GM23338 (cell line): ENCODE measurements around the gene CUX1. TPM values are rescaled to one million over a fixed set of nuclear protein-coding genes. Genes with fewer than 3 reads are reported as not detected.

ENCODE experiments used
- ATAC-seq: fragments of 200-7000 bp; cut with Tn5 transposase; 3 replicates; pipeline ENCODE4 v1.9.1; 2020
- DNase-seq: peaks from one replicate; pipeline ENCODE4 v3.0.0-alpha.2; 2015; ENCODE audit warnings: low spot score
- H2AFZ ChIP-seq: fragments of 200-600 bp; sonication (generic); 2 replicates; pipeline ENCODE4 v1.8.0; 2016; ENCODE audit warnings: antibody characterized with exemption, mild to moderate bottlenecking, moderate library complexity
- H3F3A ChIP-seq: fragments of 200-600 bp; sonication (generic); replicated peaks from 2 replicates; pipeline ENCODE4 v1.8.0; 2017; ENCODE audit warnings: antibody characterized with exemption, mixed run types, low read depth
- H3K27ac ChIP-seq: fragments of 200-600 bp; sonication (generic); 2 replicates; pipeline ENCODE4 v1.6.1; 2016; ENCODE audit warnings: low read depth
- H3K27me3 ChIP-seq: fragments of 200-600 bp; sonication (generic); 2 replicates; pipeline ENCODE4 v1.8.0; 2016; ENCODE audit warnings: mild to moderate bottlenecking, mixed run types, moderate library complexity; ENCODE audit not compliant: insufficient read depth
- H3K36me3 ChIP-seq: fragments of 200-600 bp; sonication (generic); 2 replicates; pipeline ENCODE4 v1.8.0; 2016; ENCODE audit warnings: mild to moderate bottlenecking; ENCODE audit not compliant: insufficient read depth
- H3K4me1 ChIP-seq: fragments of 200-600 bp; sonication (generic); 2 replicates; pipeline ENCODE4 v1.8.0; 2016; ENCODE audit warnings: mild to moderate bottlenecking, moderate library complexity; ENCODE audit not compliant: insufficient read depth
- H3K4me2 ChIP-seq: fragments of 200-600 bp; sonication (generic); 2 replicates; pipeline ENCODE4 v1.7.1; 2017; ENCODE audit warnings: mixed run types
- H3K4me3 ChIP-seq: fragments of 200-600 bp; sonication (generic); 2 replicates; pipeline ENCODE4 v1.6.1; 2016; ENCODE audit warnings: mixed run types
- H3K79me2 ChIP-seq: fragments of 200-600 bp; sonication (generic); replicated peaks from 2 replicates; pipeline ENCODE4 v1.8.0; 2017; ENCODE audit warnings: mild to moderate bottlenecking; ENCODE audit not compliant: insufficient read depth
- H3K9me2 ChIP-seq: fragments of 200-600 bp; sonication (generic); 2 replicates; pipeline ENCODE4 v1.8.0; 2017; ENCODE audit not compliant: insufficient read depth
- H4K20me1 ChIP-seq: fragments of 200-600 bp; sonication (generic); replicated peaks from 2 replicates; pipeline ENCODE4 v1.8.0; 2017; ENCODE audit warnings: mild to moderate bottlenecking; ENCODE audit not compliant: insufficient read depth
- H3K27ac Mint-ChIP-seq: 2 replicates; pipeline ENCODE4 v1.8.0; 2020; ENCODE audit warnings: inconsistent platforms, mild to moderate bottlenecking, moderate library complexity, mixed read lengths
- H3K27me3 Mint-ChIP-seq: 3 replicates; pipeline ENCODE4 v1.8.0; 2022; ENCODE audit warnings: low read depth, mild to moderate bottlenecking, moderate library complexity, mixed read lengths, inconsistent platforms; ENCODE audit not compliant: insufficient read depth, poor library complexity
- H3K36me3 Mint-ChIP-seq: 3 replicates; pipeline ENCODE4 v1.8.0; 2021; ENCODE audit warnings: low read depth, mild to moderate bottlenecking, inconsistent platforms, moderate library complexity, mixed read lengths
- H3K4me1 Mint-ChIP-seq: 3 replicates; pipeline ENCODE4 v1.8.0; 2020; ENCODE audit warnings: mild to moderate bottlenecking, inconsistent platforms, mixed read lengths
- H3K4me3 Mint-ChIP-seq: 3 replicates; pipeline ENCODE4 v1.8.0; 2021; ENCODE audit warnings: moderate library complexity, mild to moderate bottlenecking, inconsistent platforms, mixed read lengths
- H3K9me3 Mint-ChIP-seq: 3 replicates; pipeline ENCODE4 v1.8.0; 2020; ENCODE audit warnings: moderate library complexity, mild to moderate bottlenecking, inconsistent platforms, mixed read lengths
- CREB1 ChIP-seq: fragments of 250-450 bp; sonication (Bioruptor Pico); IDR thresholded peaks from 2 replicates; pipeline ENCODE4 v1.5.0; 2020; ENCODE audit warnings: low read depth, mild to moderate bottlenecking, moderate library complexity
- EZH2 ChIP-seq: fragments of 200-600 bp; sonication (generic); IDR thresholded peaks from one replicate; pipeline ENCODE4 v1.8.0; 2017; ENCODE audit warnings: antibody characterized with exemption, mild to moderate bottlenecking, low read depth; ENCODE audit not compliant: unreplicated experiment
- EZH2phosphoT487 ChIP-seq: fragments of 200-600 bp; sonication (generic); IDR thresholded peaks from one replicate; pipeline ENCODE4 v1.8.1; 2018; ENCODE audit warnings: antibody characterized with exemption; ENCODE audit not compliant: unreplicated experiment
- JUNB ChIP-seq: IDR thresholded peaks from one replicate; pipeline ENCODE4 v1.6.1; 2016; ENCODE audit warnings: antibody characterized with exemption; ENCODE audit not compliant: unreplicated experiment
- NANOG ChIP-seq: IDR thresholded peaks from 2 replicates; pipeline ENCODE4 v1.6.1; 2016; ENCODE audit warnings: antibody characterized with exemption, borderline replicate concordance
- POLR2AphosphoS5 ChIP-seq: IDR thresholded peaks from 2 replicates; pipeline ENCODE4 v1.6.1; 2016; ENCODE audit warnings: antibody characterized with exemption, low read depth
- STAT1 ChIP-seq: IDR thresholded peaks from one replicate; pipeline ENCODE4 v1.6.1; 2016; ENCODE audit warnings: antibody characterized with exemption; ENCODE audit not compliant: unreplicated experiment
- ZNF114 ChIP-seq: fragments of 250-450 bp; sonication (Bioruptor Pico); IDR thresholded peaks from 2 replicates; pipeline ENCODE4 v1.5.0; 2020; ENCODE audit warnings: mild to moderate bottlenecking, moderate library complexity
- ZNF331 ChIP-seq: fragments of 250-450 bp; sonication (Bioruptor Pico); IDR thresholded peaks from 2 replicates; pipeline ENCODE4 v1.5.0; 2020; ENCODE audit warnings: low read depth, mild to moderate bottlenecking, moderate library complexity
- polyA plus RNA-seq: library from polyadenylated mRNA; unstranded; fragments of >200 nt; fragmentation: Nextera tagmentation; extraction: Ambion mirVana; gene quantifications from 2 replicates; pipeline ENCODE4 v1.2.1, GENCODE V29; 2016
- total RNA-seq: library from RNA; depleted of rRNA; stranded (reverse); fragments of >200 nt; shearing (Covaris generic); gene quantifications from 2 replicates; pipeline ENCODE4 v1.2.3, GENCODE V29; 2014
- TF ChIP-seq, protein P1 (sequence below), 2 experiments: fragments of 200-600 bp in 1 of 2; sonication (generic) in 1 of 2; conservative IDR thresholded peaks; 2 replicates each; pipeline versions ENCODE4 v1.5.1 to v1.6.1; 2016 to 2017; ENCODE audit warnings: antibody characterized with exemption in 2 of 2, low read depth in 2 of 2, mild to moderate bottlenecking in 2 of 2, moderate library complexity in 1 of 2
- TF ChIP-seq, protein P2 (sequence below): fragments of 250-450 bp; sonication (Bioruptor Pico); IDR thresholded peaks from 2 replicates; pipeline ENCODE4 v1.5.0; 2020; ENCODE audit warnings: mild to moderate bottlenecking, moderate library complexity
- TF ChIP-seq, protein P3 (sequence below): IDR thresholded peaks from one replicate; pipeline ENCODE4 v1.6.1; 2018; ENCODE audit warnings: antibody characterized with exemption; ENCODE audit not compliant: unreplicated experiment
- TF ChIP-seq, protein P4 (sequence below): IDR thresholded peaks from 2 replicates; pipeline ENCODE4 v1.6.1; 2016; ENCODE audit warnings: antibody characterized with exemption

The CUX1 gene
- total and polyA plus RNA-seq, 2 experiments from 2014 or later = 49.9 to 64.0 TPM

DNA sequence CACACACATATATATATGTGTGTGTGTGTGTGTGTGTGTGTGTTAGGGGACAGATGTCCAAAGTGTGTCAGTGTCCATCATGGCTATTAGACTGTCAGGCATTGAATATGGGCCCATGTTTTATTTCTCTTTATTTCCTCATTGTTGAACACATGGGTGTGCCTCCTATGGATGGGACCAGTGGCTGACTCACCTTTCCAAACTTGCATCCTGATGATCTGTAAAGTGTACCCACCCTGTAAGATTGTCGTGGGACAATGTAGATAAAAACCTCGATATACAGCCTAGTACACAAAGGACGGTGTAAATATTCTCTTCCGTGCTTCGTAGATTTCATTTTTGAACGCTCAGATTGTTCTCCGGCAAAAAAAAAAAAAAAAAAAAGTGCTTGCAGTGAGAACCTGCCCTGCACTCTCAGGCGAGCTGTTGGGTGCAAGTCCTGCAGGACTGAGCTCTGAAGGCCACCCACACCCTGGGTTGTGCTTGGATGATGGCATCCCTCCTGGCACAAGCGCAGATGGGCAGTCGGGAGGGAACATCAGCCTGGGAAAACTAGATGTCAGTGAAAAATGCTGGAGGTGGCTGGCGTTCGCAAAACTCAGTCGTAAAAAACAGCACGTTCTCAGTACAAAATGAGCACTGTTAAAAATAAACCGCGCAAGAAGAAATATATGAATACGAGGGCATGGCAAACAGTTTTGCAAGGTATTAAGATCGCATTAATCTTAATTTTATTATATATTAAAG is 166.9 kb downstream of the CUX1 start:
- H3K27ac Mint-ChIP-seq = no peak overlapping the region; the same call in 1 of the 2 replicates
- Histone ChIP-seq H3F3A (no peaks in the 10 kb centered on the region; the same call in 1 of the 2 replicates), H3K9me2 (no peaks in the 10 kb centered on the region), H4K20me1 (peaks cover 12% of the 10 kb centered on the region; the same call in 1 of the 2 replicates), H3K4me3 (no peak overlapping the region), H3K36me3 (no peaks in the 10 kb centered on the region), H2AFZ (no peak overlapping the region), H3K4me2 (no peak overlapping the region), H3K79me2 (peaks cover 62% of the 10 kb centered on the region), H3K27me3 (no peaks in the 10 kb centered on the region), H3K27ac (no peak overlapping the region), H3K4me1 (peaks cover 18% of the 10 kb centered on the region)
- no peak overlapping the region for H3K4me3 Mint-ChIP-seq
- ATAC-seq (no peak), DNase-seq (no peak)
- no peak for TF ChIP-seq ZNF331 (CRISPR knock-in tag)
- TF ChIP-seq, protein P1, sequence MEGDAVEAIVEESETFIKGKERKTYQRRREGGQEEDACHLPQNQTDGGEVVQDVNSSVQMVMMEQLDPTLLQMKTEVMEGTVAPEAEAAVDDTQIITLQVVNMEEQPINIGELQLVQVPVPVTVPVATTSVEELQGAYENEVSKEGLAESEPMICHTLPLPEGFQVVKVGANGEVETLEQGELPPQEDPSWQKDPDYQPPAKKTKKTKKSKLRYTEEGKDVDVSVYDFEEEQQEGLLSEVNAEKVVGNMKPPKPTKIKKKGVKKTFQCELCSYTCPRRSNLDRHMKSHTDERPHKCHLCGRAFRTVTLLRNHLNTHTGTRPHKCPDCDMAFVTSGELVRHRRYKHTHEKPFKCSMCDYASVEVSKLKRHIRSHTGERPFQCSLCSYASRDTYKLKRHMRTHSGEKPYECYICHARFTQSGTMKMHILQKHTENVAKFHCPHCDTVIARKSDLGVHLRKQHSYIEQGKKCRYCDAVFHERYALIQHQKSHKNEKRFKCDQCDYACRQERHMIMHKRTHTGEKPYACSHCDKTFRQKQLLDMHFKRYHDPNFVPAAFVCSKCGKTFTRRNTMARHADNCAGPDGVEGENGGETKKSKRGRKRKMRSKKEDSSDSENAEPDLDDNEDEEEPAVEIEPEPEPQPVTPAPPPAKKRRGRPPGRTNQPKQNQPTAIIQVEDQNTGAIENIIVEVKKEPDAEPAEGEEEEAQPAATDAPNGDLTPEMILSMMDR (conservative IDR thresholded peaks at IDR 0.05; ENCODE audit: low read depth in 2 of 2) = no peak
- TF ChIP-seq NANOG = no peak
- TF ChIP-seq, protein P2, sequence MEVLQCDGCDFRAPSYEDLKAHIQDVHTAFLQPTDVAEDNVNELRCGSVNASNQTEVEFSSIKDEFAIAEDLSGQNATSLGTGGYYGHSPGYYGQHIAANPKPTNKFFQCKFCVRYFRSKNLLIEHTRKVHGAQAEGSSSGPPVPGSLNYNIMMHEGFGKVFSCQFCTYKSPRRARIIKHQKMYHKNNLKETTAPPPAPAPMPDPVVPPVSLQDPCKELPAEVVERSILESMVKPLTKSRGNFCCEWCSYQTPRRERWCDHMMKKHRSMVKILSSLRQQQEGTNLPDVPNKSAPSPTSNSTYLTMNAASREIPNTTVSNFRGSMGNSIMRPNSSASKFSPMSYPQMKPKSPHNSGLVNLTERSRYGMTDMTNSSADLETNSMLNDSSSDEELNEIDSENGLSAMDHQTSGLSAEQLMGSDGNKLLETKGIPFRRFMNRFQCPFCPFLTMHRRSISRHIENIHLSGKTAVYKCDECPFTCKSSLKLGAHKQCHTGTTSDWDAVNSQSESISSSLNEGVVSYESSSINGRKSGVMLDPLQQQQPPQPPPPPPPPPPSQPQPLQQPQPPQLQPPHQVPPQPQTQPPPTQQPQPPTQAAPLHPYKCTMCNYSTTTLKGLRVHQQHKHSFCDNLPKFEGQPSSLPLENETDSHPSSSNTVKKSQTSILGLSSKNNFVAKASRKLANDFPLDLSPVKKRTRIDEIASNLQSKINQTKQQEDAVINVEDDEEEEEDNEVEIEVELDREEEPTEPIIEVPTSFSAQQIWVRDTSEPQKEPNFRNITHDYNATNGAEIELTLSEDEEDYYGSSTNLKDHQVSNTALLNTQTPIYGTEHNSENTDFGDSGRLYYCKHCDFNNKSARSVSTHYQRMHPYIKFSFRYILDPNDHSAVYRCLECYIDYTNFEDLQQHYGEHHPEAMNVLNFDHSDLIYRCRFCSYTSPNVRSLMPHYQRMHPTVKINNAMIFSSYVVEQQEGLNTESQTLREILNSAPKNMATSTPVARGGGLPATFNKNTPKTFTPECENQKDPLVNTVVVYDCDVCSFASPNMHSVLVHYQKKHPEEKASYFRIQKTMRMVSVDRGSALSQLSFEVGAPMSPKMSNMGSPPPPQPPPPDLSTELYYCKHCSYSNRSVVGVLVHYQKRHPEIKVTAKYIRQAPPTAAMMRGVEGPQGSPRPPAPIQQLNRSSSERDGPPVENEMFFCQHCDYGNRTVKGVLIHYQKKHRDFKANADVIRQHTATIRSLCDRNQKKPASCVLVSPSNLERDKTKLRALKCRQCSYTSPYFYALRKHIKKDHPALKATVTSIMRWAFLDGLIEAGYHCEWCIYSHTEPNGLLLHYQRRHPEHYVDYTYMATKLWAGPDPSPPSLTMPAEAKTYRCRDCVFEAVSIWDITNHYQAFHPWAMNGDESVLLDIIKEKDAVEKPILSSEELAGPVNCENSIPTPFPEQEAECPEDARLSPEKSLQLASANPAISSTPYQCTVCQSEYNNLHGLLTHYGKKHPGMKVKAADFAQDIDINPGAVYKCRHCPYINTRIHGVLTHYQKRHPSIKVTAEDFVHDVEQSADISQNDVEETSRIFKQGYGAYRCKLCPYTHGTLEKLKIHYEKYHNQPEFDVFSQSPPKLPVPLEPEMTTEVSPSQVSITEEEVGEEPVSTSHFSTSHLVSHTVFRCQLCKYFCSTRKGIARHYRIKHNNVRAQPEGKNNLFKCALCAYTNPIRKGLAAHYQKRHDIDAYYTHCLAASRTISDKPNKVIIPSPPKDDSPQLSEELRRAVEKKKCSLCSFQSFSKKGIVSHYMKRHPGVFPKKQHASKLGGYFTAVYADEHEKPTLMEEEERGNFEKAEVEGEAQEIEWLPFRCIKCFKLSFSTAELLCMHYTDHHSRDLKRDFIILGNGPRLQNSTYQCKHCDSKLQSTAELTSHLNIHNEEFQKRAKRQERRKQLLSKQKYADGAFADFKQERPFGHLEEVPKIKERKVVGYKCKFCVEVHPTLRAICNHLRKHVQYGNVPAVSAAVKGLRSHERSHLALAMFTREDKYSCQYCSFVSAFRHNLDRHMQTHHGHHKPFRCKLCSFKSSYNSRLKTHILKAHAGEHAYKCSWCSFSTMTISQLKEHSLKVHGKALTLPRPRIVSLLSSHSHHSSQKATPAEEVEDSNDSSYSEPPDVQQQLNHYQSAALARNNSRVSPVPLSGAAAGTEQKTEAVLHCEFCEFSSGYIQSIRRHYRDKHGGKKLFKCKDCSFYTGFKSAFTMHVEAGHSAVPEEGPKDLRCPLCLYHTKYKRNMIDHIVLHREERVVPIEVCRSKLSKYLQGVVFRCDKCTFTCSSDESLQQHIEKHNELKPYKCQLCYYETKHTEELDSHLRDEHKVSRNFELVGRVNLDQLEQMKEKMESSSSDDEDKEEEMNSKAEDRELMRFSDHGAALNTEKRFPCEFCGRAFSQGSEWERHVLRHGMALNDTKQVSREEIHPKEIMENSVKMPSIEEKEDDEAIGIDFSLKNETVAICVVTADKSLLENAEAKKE = no peak
- no peak for TF ChIP-seq EZH2phosphoT487
- TF ChIP-seq, protein P3, sequence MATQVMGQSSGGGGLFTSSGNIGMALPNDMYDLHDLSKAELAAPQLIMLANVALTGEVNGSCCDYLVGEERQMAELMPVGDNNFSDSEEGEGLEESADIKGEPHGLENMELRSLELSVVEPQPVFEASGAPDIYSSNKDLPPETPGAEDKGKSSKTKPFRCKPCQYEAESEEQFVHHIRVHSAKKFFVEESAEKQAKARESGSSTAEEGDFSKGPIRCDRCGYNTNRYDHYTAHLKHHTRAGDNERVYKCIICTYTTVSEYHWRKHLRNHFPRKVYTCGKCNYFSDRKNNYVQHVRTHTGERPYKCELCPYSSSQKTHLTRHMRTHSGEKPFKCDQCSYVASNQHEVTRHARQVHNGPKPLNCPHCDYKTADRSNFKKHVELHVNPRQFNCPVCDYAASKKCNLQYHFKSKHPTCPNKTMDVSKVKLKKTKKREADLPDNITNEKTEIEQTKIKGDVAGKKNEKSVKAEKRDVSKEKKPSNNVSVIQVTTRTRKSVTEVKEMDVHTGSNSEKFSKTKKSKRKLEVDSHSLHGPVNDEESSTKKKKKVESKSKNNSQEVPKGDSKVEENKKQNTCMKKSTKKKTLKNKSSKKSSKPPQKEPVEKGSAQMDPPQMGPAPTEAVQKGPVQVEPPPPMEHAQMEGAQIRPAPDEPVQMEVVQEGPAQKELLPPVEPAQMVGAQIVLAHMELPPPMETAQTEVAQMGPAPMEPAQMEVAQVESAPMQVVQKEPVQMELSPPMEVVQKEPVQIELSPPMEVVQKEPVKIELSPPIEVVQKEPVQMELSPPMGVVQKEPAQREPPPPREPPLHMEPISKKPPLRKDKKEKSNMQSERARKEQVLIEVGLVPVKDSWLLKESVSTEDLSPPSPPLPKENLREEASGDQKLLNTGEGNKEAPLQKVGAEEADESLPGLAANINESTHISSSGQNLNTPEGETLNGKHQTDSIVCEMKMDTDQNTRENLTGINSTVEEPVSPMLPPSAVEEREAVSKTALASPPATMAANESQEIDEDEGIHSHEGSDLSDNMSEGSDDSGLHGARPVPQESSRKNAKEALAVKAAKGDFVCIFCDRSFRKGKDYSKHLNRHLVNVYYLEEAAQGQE = no peak
- TF ChIP-seq JUNB = no peak
- no peak for TF ChIP-seq POLR2AphosphoS5
- TF ChIP-seq EZH2 = no peak
- no peak for TF ChIP-seq STAT1
- TF ChIP-seq, protein P4, sequence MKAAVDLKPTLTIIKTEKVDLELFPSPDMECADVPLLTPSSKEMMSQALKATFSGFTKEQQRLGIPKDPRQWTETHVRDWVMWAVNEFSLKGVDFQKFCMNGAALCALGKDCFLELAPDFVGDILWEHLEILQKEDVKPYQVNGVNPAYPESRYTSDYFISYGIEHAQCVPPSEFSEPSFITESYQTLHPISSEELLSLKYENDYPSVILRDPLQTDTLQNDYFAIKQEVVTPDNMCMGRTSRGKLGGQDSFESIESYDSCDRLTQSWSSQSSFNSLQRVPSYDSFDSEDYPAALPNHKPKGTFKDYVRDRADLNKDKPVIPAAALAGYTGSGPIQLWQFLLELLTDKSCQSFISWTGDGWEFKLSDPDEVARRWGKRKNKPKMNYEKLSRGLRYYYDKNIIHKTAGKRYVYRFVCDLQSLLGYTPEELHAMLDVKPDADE = no peak
- TF ChIP-seq ZNF114 (CRISPR knock-in tag) = no peak
- no peak for TF ChIP-seq CREB1 (CRISPR knock-in tag)
- peaks cover 21% of the 10 kb centered on the region for H3K36me3 Mint-ChIP-seq
- peaks cover 40% of the 10 kb centered on the region for H3K4me1 Mint-ChIP-seq
- peaks cover 10% of the 10 kb centered on the region; the same call in 2 of the 3 replicates for H3K9me3 Mint-ChIP-seq
- peaks cover 4% of the 10 kb centered on the region for H3K27me3 Mint-ChIP-seq
